ENCODE data around the gene SOCS3. TPM values are rescaled to one million over a fixed set of nuclear protein-coding genes. Genes with fewer than 3 reads are reported as not detected.

SOCS3 gene
- total RNA-seq, 1 experiment from 2014 or later, result 11.3 TPM

- CTCF ChIA-PET, result interaction anchor here (0.6 to 3.0 kb wide), 4 partner anchors 19 to 65 kb away, joined by 4 to 12 read pairs (median 6); no protein-coding TSS in a partner anchor
- H3K4me3 Mint-ChIP-seq (ENCODE audit: unreplicated experiment), result peak overlapping the region; percentile 37
- peaks cover 8% of the 10 kb centered on the region for H3K36me3 ChIP-seq (ENCODE audit: control insufficient read depth, insufficient read depth, low read length)
- intact Hi-C loops (cut with micrococcal nuclease; ENCODE audit: unreplicated experiment), result no loop called here
- BruUV-seq (replicated peaks), result no TSS peak
- POLR2A ChIA-PET, result interaction anchor here (1.2 kb wide), 1 partner anchor 27 kb away, joined by 3 read pairs; no protein-coding TSS in a partner anchor
- H3K36me3 Mint-ChIP-seq (ENCODE audit: insufficient read depth, unreplicated experiment), result peaks cover 80% of the 10 kb centered on the region
- peak in 1 of 2 experiments; percentile 30 for DNase-seq
- no peak for TF ChIP-seq CTCF (IDR thresholded peaks at IDR 0.05; ENCODE audit: insufficient read depth in 1 of 2, low read depth in 1 of 2, low read length in 1 of 2, severe bottlenecking in 1 of 2, unreplicated experiment in 1 of 2)
- no peaks in the 10 kb centered on the region for H3K9me3 ChIP-seq
- no peaks in the 10 kb centered on the region for H3K9me3 Mint-ChIP-seq (ENCODE audit: unreplicated experiment)
- H3K4me1 ChIP-seq, result peaks cover 47% of the 10 kb centered on the region
- H3K27me3 ChIP-seq (replicated peaks; ENCODE audit: control insufficient read depth, insufficient read depth, low read length), result no peaks in the 10 kb centered on the region
- H3K27ac Mint-ChIP-seq (ENCODE audit: unreplicated experiment), result peak overlapping the region; percentile 24
- no peaks in the 10 kb centered on the region for H3K27me3 Mint-ChIP-seq (ENCODE audit: insufficient read depth, unreplicated experiment)
- peaks cover 46% of the 10 kb centered on the region for H3K4me1 Mint-ChIP-seq (ENCODE audit: low read depth, unreplicated experiment)
- H3K4me3 ChIP-seq (ENCODE audit: low read depth, low read length), result no peak overlapping the region
These were observed 32.4 kb upstream of the SOCS3 start for GRCh38 chr17:78392295-78392694.

GRCh38 chr17:78391843-78392242, 32.0 kb upstream of the SOCS3 start:
- Mint-ChIP-seq H3K27ac (ENCODE audit: unreplicated experiment) (peak overlapping the region; percentile 24), H3K36me3 (ENCODE audit: insufficient read depth, unreplicated experiment) (peaks cover 76% of the 10 kb centered on the region), H3K4me3 (ENCODE audit: unreplicated experiment) (peak overlapping the region; percentile 37), H3K9me3 (ENCODE audit: unreplicated experiment) (no peaks in the 10 kb centered on the region), H3K4me1 (ENCODE audit: low read depth, unreplicated experiment) (peaks cover 41% of the 10 kb centered on the region), H3K27me3 (ENCODE audit: insufficient read depth, unreplicated experiment) (no peaks in the 10 kb centered on the region)
- H3K4me3 ChIP-seq (ENCODE audit: low read depth, low read length), result no peak overlapping the region
- H3K9me3 ChIP-seq, result no peaks in the 10 kb centered on the region
- peaks cover 4% of the 10 kb centered on the region for H3K36me3 ChIP-seq (ENCODE audit: control insufficient read depth, insufficient read depth, low read length)
- no TSS peak for BruUV-seq (replicated peaks)
- no peak for TF ChIP-seq CTCF (IDR thresholded peaks at IDR 0.05; ENCODE audit: insufficient read depth in 1 of 2, low read depth in 1 of 2, low read length in 1 of 2, severe bottlenecking in 1 of 2, unreplicated experiment in 1 of 2)
- intact Hi-C loops (cut with micrococcal nuclease; ENCODE audit: unreplicated experiment), result no loop called here
- POLR2A ChIA-PET, result interaction anchor here (1.2 kb wide), 1 partner anchor 26 kb away, joined by 3 read pairs; no protein-coding TSS in a partner anchor
- CTCF ChIA-PET, result interaction anchor here (1.0 to 3.0 kb wide), 3 partner anchors 14 to 31 kb away, joined by 3 to 12 read pairs (median 4); no protein-coding TSS in a partner anchor
- DNase-seq, result no peak
- peaks cover 47% of the 10 kb centered on the region for H3K4me1 ChIP-seq
- H3K27me3 ChIP-seq (replicated peaks; ENCODE audit: control insufficient read depth, insufficient read depth, low read length), result no peaks in the 10 kb centered on the region

GRCh38 chr17:78391051-78391431, 31.2 kb upstream of the SOCS3 start:
- no peak for DNase-seq
- Mint-ChIP-seq H3K27ac (ENCODE audit: unreplicated experiment) (no peak overlapping the region), H3K27me3 (ENCODE audit: insufficient read depth, unreplicated experiment) (no peaks in the 10 kb centered on the region), H3K4me1 (ENCODE audit: low read depth, unreplicated experiment) (peaks cover 33% of the 10 kb centered on the region), H3K4me3 (ENCODE audit: unreplicated experiment) (no peak overlapping the region), H3K9me3 (ENCODE audit: unreplicated experiment) (no peaks in the 10 kb centered on the region), H3K36me3 (ENCODE audit: insufficient read depth, unreplicated experiment) (peaks cover 69% of the 10 kb centered on the region)
- intact Hi-C loops (cut with micrococcal nuclease; ENCODE audit: unreplicated experiment), result no loop called here
- no TSS peak for BruUV-seq (replicated peaks)
- Histone ChIP-seq H3K36me3 (ENCODE audit: control insufficient read depth, insufficient read depth, low read length) (peaks cover 3% of the 10 kb centered on the region; the same call in 1 of the 2 replicates), H3K9me3 (no peaks in the 10 kb centered on the region), H3K4me3 (ENCODE audit: low read depth, low read length) (no peak overlapping the region), H3K27me3 (replicated peaks; ENCODE audit: control insufficient read depth, insufficient read depth, low read length) (no peaks in the 10 kb centered on the region), H3K4me1 (peaks cover 47% of the 10 kb centered on the region)
- TF ChIP-seq CTCF (IDR thresholded peaks at IDR 0.05; ENCODE audit: insufficient read depth in 1 of 2, low read depth in 1 of 2, low read length in 1 of 2, severe bottlenecking in 1 of 2, unreplicated experiment in 1 of 2), result no peak
- CTCF ChIA-PET, result interaction anchor here (1.4 to 3.0 kb wide), 2 partner anchors 15 to 31 kb away, joined by 3 to 12 read pairs; no protein-coding TSS in a partner anchor
- POLR2A ChIA-PET, result no interaction called here

All from Caco-2 (cell line).